Karpas-422 (cell line): ENCODE measurements around the gene JPH2. TPM values are rescaled to one million over a fixed set of nuclear protein-coding genes. Genes with fewer than 3 reads are reported as not detected.
A peak's percentile ranks its signal among the peaks of the same experiment; 100 is the strongest.

Experiments
- DNase-seq: peaks from one replicate; pipeline ENCODE4 v3.0.0-alpha.2; 2015
- H2AFZ ChIP-seq: fragments of 200-600 bp; sonication (generic); 2 replicates; pipeline ENCODE4 v1.6.1; 2014; ENCODE audit warnings: antibody characterized with exemption, low read length, mixed read lengths
- H3K27ac ChIP-seq: fragments of 200-600 bp; sonication (generic); 2 replicates; pipeline ENCODE4 v1.5.1; 2014; ENCODE audit warnings: mild to moderate bottlenecking, low read length, moderate library complexity
- H3K27me3 ChIP-seq: fragments of 200-600 bp; sonication (generic); 2 replicates; pipeline ENCODE4 v1.6.1; 2014; ENCODE audit warnings: low read length, mixed read lengths
- H3K36me3 ChIP-seq: fragments of 200-600 bp; sonication (generic); 2 replicates; pipeline ENCODE4 v1.6.1; 2014; ENCODE audit warnings: low read length, mixed read lengths; ENCODE audit not compliant: insufficient read depth
- H3K4me1 ChIP-seq: fragments of 200-600 bp; sonication (generic); 2 replicates; pipeline ENCODE4 v1.6.1; 2014; ENCODE audit warnings: mild to moderate bottlenecking, low read length, mixed read lengths
- H3K4me2 ChIP-seq: fragments of 200-600 bp; sonication (generic); 2 replicates; pipeline ENCODE4 v1.6.1; 2014; ENCODE audit warnings: low read length, low read depth, mild to moderate bottlenecking; ENCODE audit not compliant: poor library complexity, severe bottlenecking
- H3K4me3 ChIP-seq: fragments of 200-600 bp; sonication (generic); 2 replicates; pipeline ENCODE4 v1.5.1; 2014; ENCODE audit warnings: mild to moderate bottlenecking, antibody characterized with exemption, low read length, mixed read lengths
- H3K79me2 ChIP-seq: fragments of 200-600 bp; sonication (generic); 2 replicates; pipeline ENCODE4 v1.6.1; 2014; ENCODE audit warnings: mild to moderate bottlenecking, low read length, mixed read lengths
- H3K9ac ChIP-seq: fragments of 200-600 bp; sonication (generic); 2 replicates; pipeline ENCODE4 v1.6.0; 2014; ENCODE audit warnings: low read length
- H3K9me2 ChIP-seq: fragments of 200-600 bp; sonication (generic), shearing (Covaris generic); replicated peaks from 2 replicates; pipeline ENCODE4 v1.6.0; 2014; ENCODE audit warnings: mild to moderate bottlenecking, low read length, moderate library complexity; ENCODE audit not compliant: insufficient read depth
- H3K9me3 ChIP-seq: fragments of 300-700, 200-600 bp; sonication (generic); 2 replicates; pipeline ENCODE4 v1.6.1; 2014; ENCODE audit warnings: low read length, mixed read lengths
- H4K20me1 ChIP-seq: fragments of 200-600 bp; sonication (generic); 2 replicates; pipeline ENCODE4 v1.6.1; 2014; ENCODE audit warnings: mild to moderate bottlenecking, antibody characterized with exemption, low read length, low read depth; ENCODE audit not compliant: insufficient read depth
- total RNA-seq: library from RNA; depleted of rRNA; stranded (reverse); fragments of >200 nt; shearing (Covaris generic); gene quantifications from 2 replicates; pipeline ENCODE4 v1.2.3, GENCODE V29; 2014; ENCODE audit warnings: low replicate concordance

Gene JPH2
- total RNA-seq, 1 experiment from 2014 or later: not detected

DNA sequence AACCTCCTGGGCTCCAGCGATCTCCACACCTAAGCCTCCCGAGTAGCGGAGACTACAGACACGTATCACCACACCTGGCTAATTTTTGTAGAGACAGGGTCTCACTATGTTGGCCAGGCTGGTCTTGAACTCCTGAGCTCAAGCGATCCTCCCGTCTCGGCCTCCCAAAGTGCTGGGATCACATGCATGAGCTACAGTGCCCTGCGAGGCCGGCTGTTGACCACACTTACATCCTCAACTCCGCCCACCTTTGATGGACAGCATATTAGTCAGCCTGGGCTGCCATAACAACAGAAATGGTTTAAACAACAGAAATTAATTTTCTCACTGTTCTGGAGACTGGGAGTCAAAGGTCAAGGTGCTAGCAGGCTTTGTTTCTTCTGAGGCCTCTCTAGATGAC, 107.7 kb downstream of the JPH2 start:
- Histone ChIP-seq H3K79me2 (no peaks in the 10 kb centered on the region), H3K27me3 (no peaks in the 10 kb centered on the region), H3K9ac (no peak overlapping the region), H3K9me3 (no peaks in the 10 kb centered on the region), H3K27ac (no peak overlapping the region), H3K9me2 (no peaks in the 10 kb centered on the region), H3K4me3 (no peak overlapping the region), H3K4me2 (no peak overlapping the region), H3K4me1 (peaks cover 32% of the 10 kb centered on the region), H3K36me3 (peaks cover 7% of the 10 kb centered on the region; the same call in 1 of the 2 replicates), H4K20me1 (no peaks in the 10 kb centered on the region), H2AFZ (no peak overlapping the region)
- no peak for DNase-seq

DNA sequence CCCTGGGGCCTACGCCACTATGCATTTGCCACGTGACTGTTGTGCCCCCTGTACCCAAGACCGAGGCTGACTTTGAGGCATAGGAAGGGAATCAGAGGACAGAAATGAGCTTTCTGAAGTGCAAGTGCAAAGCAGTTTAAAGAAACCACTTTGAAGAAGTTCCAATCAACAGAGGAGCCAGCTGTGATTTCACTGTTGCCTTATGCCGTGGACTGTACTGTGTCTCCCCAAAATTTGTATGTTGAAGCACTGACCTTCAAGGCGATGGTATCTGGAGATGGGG, 111.1 kb downstream of the JPH2 start:
- Histone ChIP-seq H3K9ac (no peak overlapping the region), H3K27me3 (no peaks in the 10 kb centered on the region), H3K4me2 (no peak overlapping the region), H3K9me2 (no peaks in the 10 kb centered on the region), H4K20me1 (no peaks in the 10 kb centered on the region), H3K79me2 (no peaks in the 10 kb centered on the region), H2AFZ (no peak overlapping the region), H3K4me1 (peaks cover 62% of the 10 kb centered on the region), H3K4me3 (no peak overlapping the region), H3K27ac (no peak overlapping the region), H3K36me3 (peaks cover 7% of the 10 kb centered on the region; the same call in 1 of the 2 replicates), H3K9me3 (no peaks in the 10 kb centered on the region)
- DNase-seq: no peak

DNA sequence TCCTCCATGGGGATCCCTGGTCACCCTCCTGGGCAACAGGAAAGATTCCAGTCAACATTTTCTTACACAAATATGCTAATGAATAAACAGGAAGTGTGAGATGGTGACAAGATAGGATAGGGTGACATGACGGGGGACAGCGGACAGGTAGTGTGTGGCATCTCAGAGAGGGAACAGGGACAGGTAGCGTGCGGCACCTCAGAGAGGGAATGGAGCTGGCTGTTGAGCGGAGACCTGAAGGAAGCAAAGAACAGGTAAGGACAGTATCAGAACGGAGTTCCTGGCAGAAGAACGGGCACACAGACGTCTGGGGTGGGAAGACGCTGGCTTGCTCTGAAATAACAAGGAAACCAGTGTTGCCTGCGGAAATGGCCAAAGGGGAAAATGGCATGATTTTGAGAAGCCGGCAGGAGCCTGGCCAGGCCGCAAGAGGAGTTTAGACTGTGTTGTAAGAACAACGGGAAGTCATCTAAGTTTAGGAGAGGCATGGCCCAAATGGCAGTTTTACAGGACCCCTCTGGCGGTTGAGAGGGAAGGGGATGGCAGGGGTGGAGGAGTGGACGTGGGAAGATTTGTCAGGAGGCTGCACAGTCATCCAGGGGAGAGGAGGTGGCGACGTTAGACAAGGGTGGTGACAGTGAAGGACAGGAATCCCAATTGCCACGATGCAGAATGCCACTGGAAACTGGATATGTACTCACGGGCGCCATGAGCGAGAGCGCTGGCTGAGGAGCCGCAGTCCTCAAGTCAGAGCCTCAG, 111.6 kb downstream of the JPH2 start:
- peaks cover 60% of the 10 kb centered on the region for H3K4me1 ChIP-seq
- no peak for DNase-seq
- no peaks in the 10 kb centered on the region for H3K9me3 ChIP-seq
- no peaks in the 10 kb centered on the region for H4K20me1 ChIP-seq
- no peak overlapping the region for H3K9ac ChIP-seq
- H3K4me2 ChIP-seq: no peak overlapping the region
- H2AFZ ChIP-seq: no peak overlapping the region
- H3K79me2 ChIP-seq: no peaks in the 10 kb centered on the region
- H3K4me3 ChIP-seq: no peak overlapping the region
- H3K9me2 ChIP-seq: no peaks in the 10 kb centered on the region
- no peak overlapping the region for H3K27ac ChIP-seq
- H3K27me3 ChIP-seq: no peaks in the 10 kb centered on the region
- peaks cover 7% of the 10 kb centered on the region; the same call in 1 of the 2 replicates for H3K36me3 ChIP-seq

DNA sequence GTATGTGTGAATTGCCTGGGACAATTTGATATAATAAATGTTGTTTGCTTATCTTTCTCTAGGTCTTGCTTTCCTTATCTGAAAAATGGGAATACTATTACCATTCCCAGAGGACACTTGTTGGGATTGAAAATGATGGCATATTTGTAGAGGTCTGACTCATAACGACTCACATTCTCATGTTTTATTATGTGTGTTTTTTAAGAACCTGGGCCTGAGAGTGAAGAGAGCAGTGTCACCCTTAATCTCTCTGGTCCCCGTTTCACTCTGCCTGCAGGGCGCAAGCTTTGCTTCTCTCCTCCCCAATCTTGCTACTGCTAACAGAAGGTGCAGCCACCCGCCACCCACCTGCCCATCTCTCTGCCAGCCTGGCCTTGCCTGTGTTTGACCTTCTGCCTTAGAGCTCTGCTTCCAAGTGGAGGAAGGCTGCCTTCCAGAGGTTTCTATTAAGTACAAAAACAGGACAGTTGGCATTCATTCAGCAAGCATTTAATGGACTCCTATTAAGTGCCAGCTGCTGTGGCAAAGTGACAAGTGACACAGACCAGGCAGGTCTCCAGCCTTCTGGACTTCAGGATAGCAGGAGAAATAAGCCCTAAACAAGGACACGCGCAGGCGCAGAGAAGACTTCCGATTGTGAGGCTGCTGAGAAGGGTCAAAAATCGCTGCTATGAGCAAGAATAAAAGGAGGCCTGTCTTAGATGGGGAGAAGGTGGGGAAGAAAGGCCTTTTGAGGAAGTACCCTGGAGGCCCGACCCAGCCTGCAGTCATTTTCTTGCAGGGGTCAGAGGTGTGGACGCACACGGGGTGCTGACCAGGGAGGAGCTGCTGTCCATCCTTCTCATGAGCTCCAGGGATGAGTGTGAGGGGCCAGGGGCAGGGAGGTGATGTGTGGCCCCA, 112.5 kb downstream of the JPH2 start:
- Histone ChIP-seq H3K27me3 (no peaks in the 10 kb centered on the region), H3K4me1 (peaks cover 51% of the 10 kb centered on the region), H3K36me3 (peaks cover 8% of the 10 kb centered on the region; the same call in 1 of the 2 replicates), H3K27ac (no peak overlapping the region), H4K20me1 (no peaks in the 10 kb centered on the region), H3K9me2 (no peaks in the 10 kb centered on the region), H2AFZ (no peak overlapping the region), H3K9ac (no peak overlapping the region; the same call in 1 of the 2 replicates), H3K9me3 (no peaks in the 10 kb centered on the region), H3K4me3 (no peak overlapping the region), H3K4me2 (no peak overlapping the region), H3K79me2 (no peaks in the 10 kb centered on the region)
- no peak for DNase-seq

DNA sequence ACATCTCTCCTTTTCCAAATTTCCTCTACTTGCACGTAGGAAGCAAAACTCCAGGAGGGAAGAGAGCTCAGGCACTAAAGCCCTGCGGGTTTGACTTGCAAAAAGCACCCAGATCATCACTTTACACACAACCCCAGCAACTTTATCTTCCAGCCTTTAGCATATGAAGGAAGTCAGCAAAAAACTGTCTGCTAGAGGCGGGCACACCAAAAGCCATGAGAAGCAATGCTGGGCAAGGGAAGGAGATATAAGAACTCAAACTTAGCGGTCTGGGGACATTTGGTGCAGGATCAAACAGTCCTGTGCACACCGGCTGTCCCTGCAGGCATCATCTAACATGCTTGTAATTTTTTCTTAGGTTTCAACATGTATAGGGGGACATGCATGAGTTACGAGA, 113.3 kb downstream of the JPH2 start:
- peaks cover 49% of the 10 kb centered on the region for H3K4me1 ChIP-seq
- no peak for DNase-seq

DNA sequence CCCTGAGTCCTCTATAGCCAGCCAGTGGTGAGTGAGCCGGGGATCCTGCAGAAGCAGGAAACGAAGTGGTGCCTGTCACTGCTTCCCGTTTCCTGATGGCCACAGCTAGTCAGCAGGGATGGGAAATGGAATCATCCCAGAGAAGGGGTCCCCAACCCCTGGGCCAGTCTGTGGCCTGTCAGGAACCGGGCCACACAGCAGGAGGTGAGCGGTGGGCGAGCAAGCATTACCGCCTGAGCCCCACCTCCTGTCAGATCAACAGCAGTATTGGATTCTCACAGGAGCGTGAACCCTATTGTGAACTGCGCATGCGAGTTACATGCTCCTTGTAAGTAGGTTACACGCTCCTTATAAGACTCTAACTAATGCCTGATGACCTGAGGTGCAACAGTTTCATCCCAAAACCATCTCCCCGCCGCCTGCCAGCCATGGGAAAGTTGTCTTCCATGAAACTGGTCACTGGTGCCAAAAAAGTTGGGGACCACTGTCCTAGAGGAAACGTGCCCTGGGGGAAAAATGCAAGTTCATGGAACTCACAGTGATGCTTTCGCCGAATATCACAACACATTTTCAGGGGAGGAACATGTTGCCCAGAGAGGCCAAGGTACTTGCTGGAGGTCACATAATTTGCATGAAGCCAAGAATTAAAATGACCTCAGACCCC, 113.8 kb downstream of the JPH2 start:
- H4K20me1 ChIP-seq: no peaks in the 10 kb centered on the region
- no peak for DNase-seq
- no peak overlapping the region for H3K4me3 ChIP-seq
- H2AFZ ChIP-seq: no peak overlapping the region
- H3K27ac ChIP-seq: peak overlapping the region; percentile 21
- H3K79me2 ChIP-seq: no peaks in the 10 kb centered on the region
- H3K27me3 ChIP-seq: no peaks in the 10 kb centered on the region
- peaks cover 44% of the 10 kb centered on the region for H3K4me1 ChIP-seq
- no peaks in the 10 kb centered on the region for H3K9me3 ChIP-seq
- H3K4me2 ChIP-seq: no peak overlapping the region
- H3K9ac ChIP-seq: no peak overlapping the region
- H3K36me3 ChIP-seq: peaks cover 19% of the 10 kb centered on the region; the same call in 1 of the 2 replicates
- H3K9me2 ChIP-seq: no peaks in the 10 kb centered on the region

More for the DNA sequence above, 113.3 kb downstream of the JPH2 start:
- H3K27me3 ChIP-seq: no peaks in the 10 kb centered on the region
- no peak overlapping the region for H3K4me3 ChIP-seq
- no peak overlapping the region for H3K4me2 ChIP-seq
- H2AFZ ChIP-seq: no peak overlapping the region
- H3K9me2 ChIP-seq: no peaks in the 10 kb centered on the region
- H3K9me3 ChIP-seq: no peaks in the 10 kb centered on the region
- no peaks in the 10 kb centered on the region for H3K79me2 ChIP-seq
- no peak overlapping the region; the same call in 1 of the 2 replicates for H3K27ac ChIP-seq
- no peaks in the 10 kb centered on the region for H4K20me1 ChIP-seq
- peaks cover 16% of the 10 kb centered on the region; the same call in 1 of the 2 replicates for H3K36me3 ChIP-seq
- no peak overlapping the region for H3K9ac ChIP-seq

DNA sequence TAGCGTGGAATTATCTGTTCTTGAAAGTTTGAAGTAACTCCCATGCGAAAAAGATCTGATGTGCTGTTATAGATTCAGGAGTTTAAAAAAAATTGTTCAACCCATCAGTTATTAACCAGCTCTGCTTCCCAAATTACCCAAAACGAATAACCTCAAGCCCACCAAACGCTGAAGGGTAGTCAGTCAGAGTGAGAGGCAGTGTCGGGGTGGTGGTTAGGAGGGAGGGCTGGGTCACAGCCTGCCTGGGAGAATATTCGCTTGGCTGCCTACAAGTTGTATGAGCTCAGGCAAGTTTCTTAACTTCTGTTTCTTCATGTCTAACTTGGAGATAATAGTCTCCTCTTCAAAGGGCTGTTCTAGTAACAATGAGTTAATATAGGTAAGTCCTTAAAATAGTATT, 114.6 kb downstream of the JPH2 start:
- H3K9me3 ChIP-seq: no peaks in the 10 kb centered on the region
- DNase-seq: no peak
- H3K27ac ChIP-seq: peak overlapping the region; percentile 21; the same call in 1 of the 2 replicates
- H4K20me1 ChIP-seq: no peaks in the 10 kb centered on the region
- no peak overlapping the region for H3K4me2 ChIP-seq
- no peak overlapping the region for H2AFZ ChIP-seq
- H3K9me2 ChIP-seq: no peaks in the 10 kb centered on the region
- no peak overlapping the region for H3K9ac ChIP-seq
- H3K4me1 ChIP-seq: peaks cover 42% of the 10 kb centered on the region
- H3K36me3 ChIP-seq: peaks cover 19% of the 10 kb centered on the region; the same call in 1 of the 2 replicates
- no peaks in the 10 kb centered on the region for H3K27me3 ChIP-seq
- H3K4me3 ChIP-seq: no peak overlapping the region
- H3K79me2 ChIP-seq: no peaks in the 10 kb centered on the region
